DND-41 (cell line): ENCODE measurements around the gene MERTK.

Experiments used
- ATAC-seq: fragments of 200-7000 bp; cut with Tn5 transposase; 3 replicates; pipeline ENCODE4 v1.9.1; 2021; ENCODE audit warnings: low read depth; ENCODE audit not compliant: insufficient read depth
- DNase-seq: peaks from one replicate; pipeline ENCODE4 v3.0.0-alpha.2; 2020
- H2AFZ ChIP-seq: 2 replicates; pipeline ENCODE4 v1.6.0; 2012; ENCODE audit warnings: low read depth, low read length
- H3K27ac ChIP-seq: 2 replicates; pipeline ENCODE4 v1.5.1; 2012; ENCODE audit warnings: low read length, inconsistent platforms
- H3K27me3 ChIP-seq: fragments of 200-600 bp; sonication (generic); 2 replicates; pipeline ENCODE4 v1.6.0; 2012; ENCODE audit warnings: low read length, mild to moderate bottlenecking, inconsistent platforms; ENCODE audit not compliant: insufficient read depth, poor library complexity
- H3K36me3 ChIP-seq: 2 replicates; pipeline ENCODE4 v1.5.1; 2012; ENCODE audit warnings: low read length, inconsistent platforms; ENCODE audit not compliant: insufficient read depth
- H3K4me1 ChIP-seq: 2 replicates; pipeline ENCODE4 v1.5.1; 2012; ENCODE audit warnings: mild to moderate bottlenecking, low read length; ENCODE audit not compliant: insufficient read depth
- H3K4me2 ChIP-seq: 2 replicates; pipeline ENCODE4 v1.6.0; 2012; ENCODE audit warnings: mild to moderate bottlenecking, moderate library complexity, low read length, inconsistent platforms; ENCODE audit not compliant: insufficient read depth
- H3K4me3 ChIP-seq, 2 experiments: fragments of 200-600 bp in 1 of 2; shearing (Covaris generic) in 1 of 2; 2 replicates each; pipeline ENCODE4 v1.5.1; 2012 to 2016; ENCODE audit warnings: inconsistent platforms in 2 of 2, low read length in 2 of 2, mild to moderate bottlenecking in 2 of 2, low read depth in 1 of 2, moderate library complexity in 1 of 2
- H3K79me2 ChIP-seq: 2 replicates; pipeline ENCODE4 v1.6.0; 2012; ENCODE audit warnings: low read length, inconsistent platforms; ENCODE audit not compliant: insufficient read depth
- H3K9ac ChIP-seq: 2 replicates; pipeline ENCODE4 v1.6.0; 2012; ENCODE audit warnings: low read depth, mild to moderate bottlenecking, inconsistent platforms, low read length, moderate library complexity
- H3K9me3 ChIP-seq: 2 replicates; pipeline ENCODE4 v1.5.1; 2012; ENCODE audit warnings: low read length, moderate library complexity, mild to moderate bottlenecking, inconsistent platforms; ENCODE audit not compliant: insufficient read depth, severe bottlenecking
- H4K20me1 ChIP-seq: 2 replicates; pipeline ENCODE4 v1.6.0; 2012; ENCODE audit warnings: low read length; ENCODE audit not compliant: insufficient read depth
- EZH2 ChIP-seq: IDR thresholded peaks from 3 replicates; pipeline ENCODE4 v1.6.1; 2012; ENCODE audit warnings: borderline replicate concordance, low read depth, mild to moderate bottlenecking, moderate library complexity, low read length, inconsistent platforms; ENCODE audit not compliant: severe bottlenecking
- TF ChIP-seq, protein P1 (sequence below): IDR thresholded peaks from 2 replicates; pipeline ENCODE4 v1.5.1; 2012; ENCODE audit warnings: borderline replicate concordance, low read length, moderate library complexity, mild to moderate bottlenecking; ENCODE audit not compliant: poor library complexity, severe bottlenecking; ENCODE audit errors: extremely low read depth

Gene MERTK

DNA sequence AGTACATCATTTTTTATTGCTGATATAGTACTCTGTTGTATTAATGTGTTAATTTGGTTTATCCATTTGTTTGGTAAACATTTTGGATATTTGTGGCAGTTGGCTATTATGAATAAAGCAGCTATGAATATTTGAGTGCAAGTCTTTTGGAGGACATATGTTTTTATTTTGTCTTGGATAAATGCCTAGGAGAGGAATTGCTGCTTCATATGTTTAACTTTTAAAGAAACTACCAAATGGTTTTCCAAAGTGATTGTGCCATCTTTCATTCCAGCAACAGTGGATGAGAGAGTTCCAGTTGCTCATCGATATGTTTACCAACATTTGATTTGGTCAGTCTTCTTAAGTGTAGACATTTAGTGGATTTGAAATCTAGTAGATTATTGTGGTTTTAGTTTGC, 51.8 kb downstream of the MERTK start:
- no peak for TF ChIP-seq EZH2
- TF ChIP-seq, protein P1, sequence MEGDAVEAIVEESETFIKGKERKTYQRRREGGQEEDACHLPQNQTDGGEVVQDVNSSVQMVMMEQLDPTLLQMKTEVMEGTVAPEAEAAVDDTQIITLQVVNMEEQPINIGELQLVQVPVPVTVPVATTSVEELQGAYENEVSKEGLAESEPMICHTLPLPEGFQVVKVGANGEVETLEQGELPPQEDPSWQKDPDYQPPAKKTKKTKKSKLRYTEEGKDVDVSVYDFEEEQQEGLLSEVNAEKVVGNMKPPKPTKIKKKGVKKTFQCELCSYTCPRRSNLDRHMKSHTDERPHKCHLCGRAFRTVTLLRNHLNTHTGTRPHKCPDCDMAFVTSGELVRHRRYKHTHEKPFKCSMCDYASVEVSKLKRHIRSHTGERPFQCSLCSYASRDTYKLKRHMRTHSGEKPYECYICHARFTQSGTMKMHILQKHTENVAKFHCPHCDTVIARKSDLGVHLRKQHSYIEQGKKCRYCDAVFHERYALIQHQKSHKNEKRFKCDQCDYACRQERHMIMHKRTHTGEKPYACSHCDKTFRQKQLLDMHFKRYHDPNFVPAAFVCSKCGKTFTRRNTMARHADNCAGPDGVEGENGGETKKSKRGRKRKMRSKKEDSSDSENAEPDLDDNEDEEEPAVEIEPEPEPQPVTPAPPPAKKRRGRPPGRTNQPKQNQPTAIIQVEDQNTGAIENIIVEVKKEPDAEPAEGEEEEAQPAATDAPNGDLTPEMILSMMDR = no peak
- H3K9ac ChIP-seq = no peak overlapping the region
- no peaks in the 10 kb centered on the region for H3K27me3 ChIP-seq
- DNase-seq = no peak
- no peaks in the 10 kb centered on the region for H3K79me2 ChIP-seq
- no peak overlapping the region for H3K4me3 ChIP-seq
- no peak overlapping the region for H3K4me2 ChIP-seq
- no peaks in the 10 kb centered on the region for H3K36me3 ChIP-seq
- H2AFZ ChIP-seq = no peak overlapping the region
- H3K27ac ChIP-seq = no peak overlapping the region
- no peaks in the 10 kb centered on the region for H3K9me3 ChIP-seq
- no peaks in the 10 kb centered on the region for H4K20me1 ChIP-seq
- no peaks in the 10 kb centered on the region for H3K4me1 ChIP-seq
- ATAC-seq = no peak

DNA sequence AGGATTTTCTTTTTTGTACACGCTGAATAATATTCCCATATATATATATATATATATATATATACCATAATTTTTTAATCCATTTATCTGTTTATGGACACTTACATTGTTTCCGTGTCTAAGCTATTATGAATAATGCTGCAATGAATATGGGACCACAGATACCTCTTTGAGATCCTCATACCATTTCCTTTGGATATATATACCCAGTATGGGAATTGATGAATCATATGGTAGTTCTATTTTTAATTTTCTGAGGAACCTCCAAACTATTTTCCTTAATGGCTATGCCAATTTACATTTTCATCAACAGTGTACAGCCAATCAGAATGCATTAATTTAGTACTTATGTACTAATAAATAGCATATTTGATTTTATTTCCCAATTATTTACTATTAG, 53.1 kb downstream of the MERTK start:
- Histone ChIP-seq H3K4me1 (no peaks in the 10 kb centered on the region), H3K4me2 (no peak overlapping the region), H3K9ac (no peak overlapping the region), H3K27me3 (no peaks in the 10 kb centered on the region), H3K36me3 (no peaks in the 10 kb centered on the region), H2AFZ (no peak overlapping the region), H3K4me3 (no peak overlapping the region), H4K20me1 (no peaks in the 10 kb centered on the region), H3K27ac (no peak overlapping the region), H3K9me3 (no peaks in the 10 kb centered on the region), H3K79me2 (no peaks in the 10 kb centered on the region)
- ATAC-seq = no peak
- TF ChIP-seq EZH2 = no peak
- TF ChIP-seq, protein P1 = no peak
- DNase-seq = no peak

DNA sequence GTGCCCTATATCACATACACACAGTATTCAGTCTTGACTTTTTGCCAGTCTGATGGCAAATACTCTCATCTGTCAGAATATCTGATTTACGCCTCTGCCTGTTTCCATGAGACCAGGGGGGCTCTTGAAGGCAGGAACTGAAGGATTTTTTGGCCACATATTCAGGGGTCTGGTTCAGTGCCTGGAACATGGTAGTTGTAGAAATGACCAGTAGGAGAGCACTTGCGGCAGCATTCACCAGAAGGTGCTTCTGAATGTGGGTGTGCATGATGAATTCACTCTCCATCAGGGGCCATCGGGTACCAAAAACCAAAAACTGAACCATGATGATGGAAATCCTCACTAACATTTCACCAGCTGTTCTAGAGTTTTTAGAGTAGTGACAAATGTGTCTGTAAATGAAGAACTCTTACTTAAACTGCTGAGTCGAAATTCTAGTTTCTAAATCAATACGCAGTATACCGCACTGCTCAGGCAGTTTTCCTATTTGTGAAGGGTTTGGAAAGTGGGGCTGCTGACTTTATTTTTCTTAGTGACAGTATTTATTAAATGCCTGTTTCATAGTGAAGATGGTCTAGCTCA, 54.6 kb downstream of the MERTK start:
- Histone ChIP-seq H3K79me2 (no peaks in the 10 kb centered on the region), H3K27ac (no peak overlapping the region), H3K4me1 (no peaks in the 10 kb centered on the region), H3K36me3 (no peaks in the 10 kb centered on the region), H2AFZ (no peak overlapping the region), H3K4me2 (no peak overlapping the region), H3K4me3 (no peak overlapping the region), H3K27me3 (no peaks in the 10 kb centered on the region), H3K9me3 (no peaks in the 10 kb centered on the region), H4K20me1 (no peaks in the 10 kb centered on the region), H3K9ac (no peak overlapping the region)
- TF ChIP-seq, protein P1 = no peak
- TF ChIP-seq EZH2 = no peak
- DNase-seq (no peak), ATAC-seq (no peak)
